ENCODE data around the gene THSD7A.

DNA sequence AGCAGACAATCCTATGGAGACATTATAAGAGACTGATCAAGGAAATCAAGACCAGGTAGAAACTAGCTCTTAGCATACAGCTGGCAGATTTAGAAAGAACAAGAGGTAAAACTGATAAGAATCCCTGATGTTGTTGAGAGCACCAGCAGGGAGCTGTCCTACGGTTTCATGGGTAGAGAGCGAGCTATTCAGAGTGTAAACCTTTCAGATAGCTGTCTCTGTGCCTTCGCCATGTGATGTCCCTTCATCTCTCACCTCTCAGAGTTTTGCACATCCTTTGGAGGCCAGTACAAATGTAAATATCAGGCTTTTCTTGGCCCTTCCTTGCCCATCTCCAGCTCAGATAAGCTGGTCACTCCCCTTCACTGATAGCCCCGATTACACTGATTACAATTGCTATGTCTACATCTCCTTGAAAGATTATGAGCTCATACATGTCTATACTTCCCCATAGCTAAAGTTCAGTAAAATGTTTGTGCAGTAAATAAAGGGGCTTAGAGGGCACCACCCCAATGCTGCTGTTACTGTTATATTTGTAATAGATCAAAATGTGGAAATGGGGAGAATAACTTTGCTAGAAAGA is 21.9 kb downstream of the THSD7A start:
- TF ChIP-seq, protein P1, sequence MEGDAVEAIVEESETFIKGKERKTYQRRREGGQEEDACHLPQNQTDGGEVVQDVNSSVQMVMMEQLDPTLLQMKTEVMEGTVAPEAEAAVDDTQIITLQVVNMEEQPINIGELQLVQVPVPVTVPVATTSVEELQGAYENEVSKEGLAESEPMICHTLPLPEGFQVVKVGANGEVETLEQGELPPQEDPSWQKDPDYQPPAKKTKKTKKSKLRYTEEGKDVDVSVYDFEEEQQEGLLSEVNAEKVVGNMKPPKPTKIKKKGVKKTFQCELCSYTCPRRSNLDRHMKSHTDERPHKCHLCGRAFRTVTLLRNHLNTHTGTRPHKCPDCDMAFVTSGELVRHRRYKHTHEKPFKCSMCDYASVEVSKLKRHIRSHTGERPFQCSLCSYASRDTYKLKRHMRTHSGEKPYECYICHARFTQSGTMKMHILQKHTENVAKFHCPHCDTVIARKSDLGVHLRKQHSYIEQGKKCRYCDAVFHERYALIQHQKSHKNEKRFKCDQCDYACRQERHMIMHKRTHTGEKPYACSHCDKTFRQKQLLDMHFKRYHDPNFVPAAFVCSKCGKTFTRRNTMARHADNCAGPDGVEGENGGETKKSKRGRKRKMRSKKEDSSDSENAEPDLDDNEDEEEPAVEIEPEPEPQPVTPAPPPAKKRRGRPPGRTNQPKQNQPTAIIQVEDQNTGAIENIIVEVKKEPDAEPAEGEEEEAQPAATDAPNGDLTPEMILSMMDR (IDR thresholded peaks at IDR 0.05), result no peak
- no peak for TF ChIP-seq POLR2A (IDR thresholded peaks at IDR 0.05)

All from lower leg skin (tissue), 3 donors.